Ishikawa (cell line): ENCODE data around the gene BAZ1B.

Source experiments
- CEBPB ChIP-seq: IDR thresholded peaks from 2 replicates; pipeline ENCODE4 v1.6.1; 2012
- CREB1 ChIP-seq: IDR thresholded peaks from 2 replicates; pipeline ENCODE4 v1.6.1; 2012; ENCODE audit warnings: low read depth
- EGR1 ChIP-seq: IDR thresholded peaks from 2 replicates; pipeline ENCODE4 v1.6.1; 2012
- EP300 ChIP-seq: IDR thresholded peaks from 2 replicates; pipeline ENCODE4 v1.6.1; 2012; ENCODE audit warnings: borderline replicate concordance
- FOXM1 ChIP-seq: IDR thresholded peaks from 2 replicates; pipeline ENCODE4 v1.6.1; 2012; ENCODE audit warnings: low read depth, borderline replicate concordance
- MAX ChIP-seq: IDR thresholded peaks from 2 replicates; pipeline ENCODE4 v1.6.1; 2012
- NFIC ChIP-seq: IDR thresholded peaks from 2 replicates; pipeline ENCODE4 v1.6.1; 2012
- RAD21 ChIP-seq: IDR thresholded peaks from 2 replicates; pipeline ENCODE4 v1.6.1; 2012; ENCODE audit warnings: low read depth
- REST ChIP-seq: IDR thresholded peaks from 2 replicates; pipeline ENCODE4 v1.6.1; 2012; ENCODE audit warnings: low read depth, mild to moderate bottlenecking
- TAF1 ChIP-seq: IDR thresholded peaks from 2 replicates; pipeline ENCODE4 v1.6.1; 2012; ENCODE audit warnings: low read depth, mild to moderate bottlenecking
- TCF12 ChIP-seq: IDR thresholded peaks from 2 replicates; pipeline ENCODE4 v1.6.1; 2012; ENCODE audit warnings: low read depth
- TEAD4 ChIP-seq: IDR thresholded peaks from 2 replicates; pipeline ENCODE4 v1.6.1; 2012
- USF1 ChIP-seq: IDR thresholded peaks from 2 replicates; pipeline ENCODE4 v1.6.1; 2012
- YY1 ChIP-seq: IDR thresholded peaks from 2 replicates; pipeline ENCODE4 v1.6.1; 2012; ENCODE audit warnings: low read depth
- ZBTB7A ChIP-seq: IDR thresholded peaks from 2 replicates; pipeline ENCODE4 v1.6.1; 2012; ENCODE audit warnings: low read depth

Gene BAZ1B

GRCh38 chr7:73567846-73568685, 46.0 kb upstream of the BAZ1B start:
- TF ChIP-seq EP300 (no peak), YY1 (no peak), MAX (no peak), TEAD4 (no peak), FOXM1 (no peak), TCF12 (no peak), TAF1 (no peak), USF1 (no peak), RAD21 (no peak), EGR1 (no peak), CEBPB (no peak), NFIC (no peak)

GRCh38 chr7:73567140-73567539, 45.0 kb upstream of the BAZ1B start:
- TF ChIP-seq FOXM1 (no peak), USF1 (no peak), REST (no peak), MAX (no peak), CREB1 (no peak), YY1 (no peak), TCF12 (no peak), TEAD4 (no peak), EP300 (no peak), CEBPB (no peak), ZBTB7A (no peak), EGR1 (no peak), NFIC (no peak), RAD21 (no peak), TAF1 (no peak)

GRCh38 chr7:73565675-73566340, 43.7 kb upstream of the BAZ1B start:
- TF ChIP-seq MAX (no peak), NFIC (no peak), CEBPB (no peak), YY1 (no peak)

- TF ChIP-seq TAF1: no peak
- no peak for TF ChIP-seq REST
- no peak for TF ChIP-seq CREB1
- TF ChIP-seq ZBTB7A: no peak
- no peak for TF ChIP-seq EP300
- no peak for TF ChIP-seq MAX
- TF ChIP-seq TEAD4: no peak
- no peak for TF ChIP-seq TCF12
- TF ChIP-seq USF1: no peak
- TF ChIP-seq RAD21: no peak
- TF ChIP-seq FOXM1: no peak
- TF ChIP-seq EGR1: no peak
- TF ChIP-seq YY1: no peak
- TF ChIP-seq NFIC: no peak
- no peak for TF ChIP-seq CEBPB
Observed at GRCh38 chr7:73560109-73560835, 38.2 kb upstream of the BAZ1B start.
